ENCODE measurements around the gene ZNF586. TPM values are rescaled to one million over a fixed set of nuclear protein-coding genes. Genes with fewer than 3 reads are reported as not detected.
"Not testable (repeated sequence)": the region's sequence is repeated elsewhere in the genome, so short reads cannot be mapped to it uniquely, and the experiment has no call there.

ZNF586 gene
- total and polyA plus RNA-seq, 4 donors = 2.3 to 11.8 (median 6.7) TPM

DNA sequence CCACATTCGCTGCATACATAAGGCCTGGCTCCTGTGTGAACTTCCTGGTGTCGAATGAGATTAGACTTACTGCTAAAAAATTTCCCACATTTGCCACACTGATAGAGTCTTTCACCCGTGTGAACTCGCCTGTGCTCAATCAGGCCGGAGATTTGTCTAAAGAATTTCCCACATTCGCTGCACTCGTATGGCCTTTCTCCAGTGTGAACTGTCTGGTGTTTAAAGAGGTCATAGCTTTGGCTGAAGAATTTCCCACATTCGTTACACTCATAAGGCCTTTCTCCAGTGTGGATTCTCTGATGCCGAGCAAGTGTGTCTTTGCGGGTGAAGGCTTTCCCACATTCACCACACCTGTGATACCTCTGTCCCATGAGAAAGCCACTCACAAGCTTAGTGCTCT is 48.6 kb upstream of the ZNF586 start:
- H3K4me1 ChIP-seq (ENCODE audit: control insufficient read depth in 4 of 4, insufficient read depth in 4 of 4, low read length in 3 of 4) = no peaks in the 10 kb centered on the region
- no peak for TF ChIP-seq REST (IDR thresholded peaks at IDR 0.05)
- no peak for TF ChIP-seq FOXA2 (IDR thresholded peaks at IDR 0.05)
- no peak for TF ChIP-seq HNF4A (conservative IDR thresholded peaks at IDR 0.05)
- no peak for TF ChIP-seq MAX (IDR thresholded peaks at IDR 0.05)
- no peak for TF ChIP-seq YY1 (IDR thresholded peaks at IDR 0.05)
- no peak for TF ChIP-seq HNF4G (IDR thresholded peaks at IDR 0.05)
- TF ChIP-seq, protein P1, sequence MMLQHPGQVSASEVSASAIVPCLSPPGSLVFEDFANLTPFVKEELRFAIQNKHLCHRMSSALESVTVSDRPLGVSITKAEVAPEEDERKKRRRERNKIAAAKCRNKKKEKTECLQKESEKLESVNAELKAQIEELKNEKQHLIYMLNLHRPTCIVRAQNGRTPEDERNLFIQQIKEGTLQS (IDR thresholded peaks at IDR 0.05) = no peak
- no peaks in the 10 kb centered on the region for H3K27me3 ChIP-seq (ENCODE audit: control insufficient read depth in 4 of 4, insufficient read depth in 4 of 4, low read length in 3 of 4)
- 98% methylated on average over 10 of the region's 10 CpGs for WGBS
- peaks cover 7 to 41% (median 27%) of the 10 kb centered on the region in 4 donors for H3K36me3 ChIP-seq (ENCODE audit: control insufficient read depth in 4 of 4, insufficient read depth in 3 of 4, low read depth in 1 of 4, low read length in 3 of 4)
- DNase-seq (ENCODE audit: low spot score) = no peak
- H3K9me3 ChIP-seq (ENCODE audit: control insufficient read depth in 4 of 4, low read length in 3 of 4) = peaks cover 36 to 61% (median 54%) of the 10 kb centered on the region in 4 donors
- no peak overlapping the region for H3K9ac ChIP-seq (ENCODE audit: low read depth in 1 of 2, low read length in 2 of 2)
- H3K4me3 ChIP-seq (ENCODE audit: low read depth in 1 of 3, low read length in 3 of 3) = peak overlapping the region in 2 of 3 donors; percentile 59 to 64
- no peak overlapping the region for H3K27ac ChIP-seq (ENCODE audit: low read depth in 1 of 2, low read length in 2 of 2)

DNA sequence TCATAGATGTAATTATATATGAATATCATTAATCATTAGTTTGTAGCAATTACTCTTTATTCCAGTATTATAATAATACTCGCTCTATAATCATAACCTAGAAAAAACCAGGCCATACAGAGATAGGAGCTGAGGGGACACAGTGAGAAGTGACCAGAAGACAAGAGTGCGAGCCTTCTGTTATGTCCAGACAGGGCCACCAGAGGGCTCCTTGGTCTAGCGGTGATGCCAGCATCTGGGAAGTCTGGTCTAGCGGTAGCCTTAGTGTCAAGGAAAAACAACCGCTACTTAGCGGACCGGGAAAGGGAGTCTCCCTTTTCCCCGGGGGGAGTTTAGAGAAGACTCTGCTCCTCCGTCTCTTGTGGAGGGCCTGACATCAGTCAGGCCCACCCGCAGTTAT is 31.2 kb upstream of the ZNF586 start:
- WGBS = 8% methylated on average over 10 of the region's 10 CpGs
- TF ChIP-seq RAD21 (IDR thresholded peaks at IDR 0.05) (peak; percentile 76 to 78), CTCF (IDR thresholded peaks at IDR 0.05; ENCODE audit: low read depth, low read length, missing input control) (peak; percentile 51)
- not testable (repeated sequence) for H3K27me3 ChIP-seq (ENCODE audit: control insufficient read depth in 4 of 4, insufficient read depth in 4 of 4, low read length in 3 of 4); H3K27ac ChIP-seq (ENCODE audit: low read depth in 1 of 2, low read length in 2 of 2); H3K36me3 ChIP-seq (ENCODE audit: control insufficient read depth in 4 of 4, insufficient read depth in 3 of 4, low read depth in 1 of 4, low read length in 3 of 4); H3K9me3 ChIP-seq (ENCODE audit: control insufficient read depth in 4 of 4, low read length in 3 of 4); H3K4me1 ChIP-seq (ENCODE audit: control insufficient read depth in 4 of 4, insufficient read depth in 4 of 4, low read length in 3 of 4); H3K9ac ChIP-seq (ENCODE audit: low read depth in 1 of 2, low read length in 2 of 2); H3K4me3 ChIP-seq (ENCODE audit: low read depth in 1 of 3, low read length in 3 of 3)
- peak; percentile 42 for DNase-seq (ENCODE audit: low spot score)

GRCh38 chr19:57738770-57739169 is 30.7 kb upstream of the ZNF586 start:
- not testable (repeated sequence) for H3K27me3 ChIP-seq (ENCODE audit: control insufficient read depth in 4 of 4, insufficient read depth in 4 of 4, low read length in 3 of 4); H3K9ac ChIP-seq (ENCODE audit: low read depth in 1 of 2, low read length in 2 of 2); H3K9me3 ChIP-seq (ENCODE audit: control insufficient read depth in 4 of 4, low read length in 3 of 4); H3K4me3 ChIP-seq (ENCODE audit: low read depth in 1 of 3, low read length in 3 of 3); H3K4me1 ChIP-seq (ENCODE audit: control insufficient read depth in 4 of 4, insufficient read depth in 4 of 4, low read length in 3 of 4); H3K36me3 ChIP-seq (ENCODE audit: control insufficient read depth in 4 of 4, insufficient read depth in 3 of 4, low read depth in 1 of 4, low read length in 3 of 4); DNase-seq (ENCODE audit: low spot score); H3K27ac ChIP-seq (ENCODE audit: low read depth in 1 of 2, low read length in 2 of 2)
- 92% methylated on average over 7 of the region's 7 CpGs for WGBS

Data from liver (tissue), 9 donors.